Left hindlimb (tissue), 1 donor: Measurements from ENCODE around the gene ANKRD13B.
"Not testable (repeated sequence)": the region's sequence is repeated elsewhere in the genome, so short reads cannot be mapped to it uniquely, and the experiment has no call there.

Experiments
- DNase-seq: peaks from one replicate; pipeline ENCODE4 v3.0.0-alpha.2; 2018

ANKRD13B gene

GRCh38 chr17:29650396-29650795 lies 57.5 kb downstream of the ANKRD13B start:
- no peak for DNase-seq

DNA sequence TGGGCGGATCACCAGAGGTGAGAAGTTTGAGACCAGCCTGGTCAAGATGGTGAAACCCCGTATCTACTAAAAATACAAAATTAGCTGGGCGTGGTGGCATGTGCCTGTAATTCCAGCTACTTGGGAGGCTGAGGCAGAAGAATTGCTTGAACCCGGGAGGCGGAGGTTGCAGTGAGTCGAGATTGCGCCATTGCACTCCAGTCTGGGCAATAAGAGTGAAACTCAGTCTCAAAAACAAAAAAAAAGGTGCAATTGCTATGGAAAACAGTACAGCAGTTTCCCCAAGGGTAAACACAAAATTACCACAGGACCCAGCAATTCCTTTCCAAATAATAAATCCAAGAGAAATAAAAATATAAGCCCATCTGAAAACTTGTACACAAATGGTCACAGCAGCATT lies 59.0 kb downstream of the ANKRD13B start:
- DNase-seq = not testable (repeated sequence)

- no peak for DNase-seq
Observed at GRCh38 chr17:29652976-29653375, 60.0 kb downstream of the ANKRD13B start.

DNA sequence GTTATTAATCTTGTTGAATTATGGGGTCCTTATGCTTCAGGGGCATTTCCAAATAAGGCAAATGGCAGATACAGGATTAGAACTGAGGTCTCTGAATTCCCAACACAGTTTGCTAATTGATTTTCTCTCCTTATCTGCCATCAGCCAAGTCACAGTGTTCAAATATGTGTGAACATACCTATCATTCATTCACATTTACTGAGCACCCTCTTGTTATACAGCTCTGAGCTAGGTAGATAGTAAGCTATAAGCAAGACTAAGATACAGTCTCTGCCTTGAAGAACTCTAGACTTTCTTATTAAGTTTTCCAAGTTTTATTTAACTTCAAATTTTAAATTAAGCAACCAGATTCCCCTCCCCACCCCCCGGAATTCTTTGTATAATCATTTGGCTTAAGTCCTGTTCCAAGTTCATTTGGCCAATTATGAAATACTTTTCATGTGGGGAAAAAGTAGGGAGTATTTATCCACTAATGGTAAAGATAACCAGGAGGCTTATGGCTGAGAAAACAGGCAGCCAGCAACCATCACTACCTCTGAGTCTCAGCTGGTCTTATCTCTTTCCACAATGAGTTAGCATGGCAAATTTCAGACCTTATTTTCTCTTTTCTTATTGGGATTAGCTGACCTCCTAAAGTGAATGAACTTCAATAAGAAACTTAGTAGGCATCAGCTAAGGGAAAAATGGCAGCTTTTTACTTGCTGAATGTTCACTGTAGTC lies 61.2 kb downstream of the ANKRD13B start:
- DNase-seq = no peak

DNA sequence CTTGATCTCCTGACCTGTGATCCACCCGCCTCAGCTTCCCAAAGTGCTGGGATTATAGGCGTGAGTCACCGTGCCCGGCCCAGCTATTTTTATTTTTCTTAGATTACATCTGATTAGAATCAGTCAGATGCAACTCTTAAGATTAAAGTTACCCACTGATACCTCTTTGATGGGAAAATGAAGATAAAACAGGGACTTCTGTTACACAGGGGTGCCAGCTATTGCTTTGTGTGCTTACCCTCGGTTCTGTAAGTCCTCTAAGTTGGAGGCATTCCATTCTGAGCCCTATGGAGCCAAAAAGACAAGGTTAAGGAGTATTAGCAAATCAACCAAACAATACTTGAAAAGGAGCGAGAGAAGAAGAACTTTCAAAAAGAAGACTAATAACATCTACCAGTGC lies 62.4 kb downstream of the ANKRD13B start:
- no peak for DNase-seq

DNA sequence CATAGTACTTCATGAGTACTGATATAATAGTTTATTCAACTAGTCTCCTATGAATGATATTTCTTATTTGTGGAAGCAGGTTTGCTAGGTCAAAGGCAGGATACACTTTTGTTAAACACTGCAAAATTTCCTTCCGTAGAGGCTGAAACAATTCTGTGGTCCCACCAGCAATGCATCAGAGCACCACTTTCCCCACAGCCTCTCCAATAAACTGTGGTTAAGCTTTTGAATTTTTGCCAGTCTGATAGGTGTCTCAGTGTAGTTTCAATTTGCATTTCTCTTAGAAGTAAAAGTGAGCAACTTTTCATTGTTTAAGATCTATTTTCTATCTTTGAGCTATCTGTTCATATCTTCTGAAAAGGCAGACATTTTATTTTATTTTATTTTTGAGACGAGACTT lies 66.2 kb downstream of the ANKRD13B start:
- DNase-seq = no peak

DNA sequence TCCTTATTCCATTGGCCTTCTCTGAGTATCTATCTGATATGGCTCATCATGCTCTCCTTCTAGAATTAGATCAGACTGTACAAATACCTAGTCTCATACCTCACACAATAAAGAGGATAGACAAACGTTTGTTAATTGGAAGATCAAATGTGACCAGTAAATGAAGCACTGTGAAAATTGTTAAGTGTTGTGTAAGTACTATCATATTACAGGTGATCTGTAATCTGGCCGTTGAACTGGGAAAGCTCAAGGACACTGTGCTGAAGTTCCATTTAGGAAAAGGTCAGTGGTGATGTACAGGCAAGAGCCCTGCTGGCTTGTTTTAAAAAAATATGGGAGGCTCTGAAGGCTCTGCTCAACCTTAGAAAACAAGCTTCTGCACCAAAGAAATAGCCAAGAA lies 68.3 kb downstream of the ANKRD13B start:
- DNase-seq = no peak

- DNase-seq = no peak
Observed at GRCh38 chr17:29663155-29663554, 70.2 kb downstream of the ANKRD13B start.
